CD1c-positive myeloid dendritic cell (primary cell): Measurements from ENCODE around the gene TRIAP1.
"Not testable (repeated sequence)": the region's sequence is repeated elsewhere in the genome, so short reads cannot be mapped to it uniquely, and the experiment has no call there.

Source experiments
- DNase-seq: peaks from one replicate; pipeline ENCODE4 v3.0.0-alpha.2; 2016; ENCODE audit errors: extremely low spot score

Gene TRIAP1

GRCh38 chr12:120445911-120446843, at the start of gene TRIAP1, which contains the start of gene GATC:
TRIAP1 (minus strand) TSS chr12:120446384; CDS start chr12:120446372, 12 bp downstream.
GATC (plus strand) TSS chr12:120446444; CDS start chr12:120446481, 37 bp downstream.
- peak; percentile 94 for DNase-seq

- DNase-seq: no peak
Observed at GRCh38 chr12:120495186-120495730, 49.1 kb upstream of the TRIAP1 start.

- no peak for DNase-seq
Observed at GRCh38 chr12:120490833-120491512, 44.8 kb upstream of the TRIAP1 start.

GRCh38 chr12:120490325-120490724, 44.1 kb upstream of the TRIAP1 start:
- no peak for DNase-seq

GRCh38 chr12:120489018-120489417, 42.8 kb upstream of the TRIAP1 start:
- DNase-seq: no peak

GRCh38 chr12:120488057-120488640, 42.0 kb upstream of the TRIAP1 start:
- DNase-seq: no peak

- not testable (repeated sequence) for DNase-seq
Observed at GRCh38 chr12:120487552-120487951, 41.4 kb upstream of the TRIAP1 start.

- no peak for DNase-seq
Observed at GRCh38 chr12:120485961-120486881, 40.0 kb upstream of the TRIAP1 start.

GRCh38 chr12:120483621-120484020, 37.4 kb upstream of the TRIAP1 start:
- peak; percentile 55 for DNase-seq

GRCh38 chr12:120481022-120481767, 35.0 kb upstream of the TRIAP1 start:
- no peak for DNase-seq

- DNase-seq: no peak
Observed at GRCh38 chr12:120480211-120480610, 34.0 kb upstream of the TRIAP1 start.

- no peak for DNase-seq
Observed at GRCh38 chr12:120479458-120479857, 33.3 kb upstream of the TRIAP1 start.

GRCh38 chr12:120475643-120476042, 29.5 kb upstream of the TRIAP1 start:
- no peak for DNase-seq

GRCh38 chr12:120474616-120474960, 28.4 kb upstream of the TRIAP1 start:
- peak; percentile 93 for DNase-seq

GRCh38 chr12:120473807-120474615, 27.8 kb upstream of the TRIAP1 start:
- no peak for DNase-seq

- DNase-seq: no peak
Observed at GRCh38 chr12:120472521-120472920, 26.3 kb upstream of the TRIAP1 start.

- no peak for DNase-seq
Observed at GRCh38 chr12:120470150-120470784, 24.1 kb upstream of the TRIAP1 start.

GRCh38 chr12:120469450-120470149, 23.4 kb upstream of the TRIAP1 start, which contains the start of gene SRSF9:
SRSF9 (minus strand) TSS chr12:120469748; CDS start chr12:120469609, 139 bp downstream.
- DNase-seq: peak; percentile 99
